ENCODE data around the gene NATD1. TPM values are rescaled to one million over a fixed set of nuclear protein-coding genes. Genes with fewer than 3 reads are reported as not detected.

NATD1 gene
- total and polyA plus RNA-seq, 2 of the 8 experiments (the other 6 are each of a cell fraction or from before 2014, with no cell fraction given), result 5.4 to 8.4 TPM

DNA sequence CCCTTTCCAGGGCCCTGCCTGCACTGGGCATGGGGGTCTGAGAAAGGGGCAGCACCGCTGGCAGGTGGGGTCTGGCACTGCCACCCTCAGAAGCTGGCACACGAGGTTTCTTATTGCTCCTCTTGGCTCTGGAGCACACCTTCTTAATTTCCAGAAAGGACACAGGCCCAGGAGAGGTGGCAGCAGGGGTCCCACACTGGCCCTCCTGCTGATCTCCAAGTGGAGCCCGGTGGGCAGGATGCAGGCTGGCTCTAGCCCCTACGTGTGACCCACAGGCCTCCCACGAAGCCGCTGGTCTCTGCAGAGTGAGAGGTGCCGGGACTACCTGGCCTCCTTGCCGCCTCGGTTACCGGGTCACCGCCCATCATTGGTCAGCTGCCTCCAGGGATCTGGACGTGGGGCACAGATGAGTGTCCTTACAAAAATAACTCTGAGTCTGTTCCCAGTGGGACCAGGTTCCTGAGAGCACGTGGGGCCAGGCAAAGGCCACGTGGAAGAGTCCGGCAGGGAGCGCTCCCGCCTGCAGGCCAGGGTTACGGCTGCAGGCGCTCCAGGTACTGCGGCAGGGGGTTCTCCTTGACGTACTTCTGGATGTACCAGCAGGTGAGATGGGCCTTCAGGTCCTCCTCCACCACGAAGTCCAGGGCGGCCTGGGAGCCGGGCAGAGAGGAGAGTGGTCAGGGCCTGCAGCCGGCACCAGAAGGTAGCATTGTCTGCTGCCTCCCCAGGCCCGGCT is 10.3 kb downstream of the NATD1 start:
- Histone ChIP-seq H2AFZ (ENCODE audit: low read length) (no peak overlapping the region), H3K4me1 (replicated peaks in 1 of 4; ENCODE audit: control insufficient read depth in 3 of 4, insufficient read depth in 4 of 4, low read length in 3 of 4) (peaks cover 3 to 18% (median 13%) of the 10 kb centered on the region in 4 experiments), H2BK5ac (ENCODE audit: low read depth, low read length) (no peak overlapping the region), H3K18ac (ENCODE audit: extremely low read depth, low read length) (no peak overlapping the region), H3K23ac (ENCODE audit: insufficient read length) (no peak overlapping the region), H3K14ac (ENCODE audit: insufficient read length) (no peak overlapping the region), H3K27ac (ENCODE audit: low read depth, low read length) (no peak overlapping the region), H3K9ac (replicated peaks in 1 of 4; ENCODE audit: extremely low read depth in 1 of 4, low read depth in 3 of 4, low read length in 3 of 4) (no peak overlapping the region), H3K36me3 (ENCODE audit: control insufficient read depth in 2 of 4, insufficient read depth in 4 of 4, low read length in 3 of 4) (no peaks in the 10 kb centered on the region), H2BK20ac (ENCODE audit: low read length) (no peak overlapping the region), H3K79me1 (ENCODE audit: low read depth, low read length) (peaks cover 5% of the 10 kb centered on the region), H2BK120ac (replicated peaks; ENCODE audit: low read depth, low read length) (no peak overlapping the region), H3K23me2 (ENCODE audit: low read depth, low read length) (no peaks in the 10 kb centered on the region; the same call in 1 of the 2 replicates), H3K27me3 (replicated peaks in 1 of 4; ENCODE audit: control insufficient read depth in 3 of 4, extremely low read depth in 1 of 4, insufficient read depth in 3 of 4, low read length in 3 of 4) (no peaks in the 10 kb centered on the region), H4K5ac (ENCODE audit: insufficient read length, low read depth, low read length) (no peak overlapping the region), H2BK15ac (ENCODE audit: low read length) (no peak overlapping the region), H4K20me1 (replicated peaks in 1 of 2; ENCODE audit: control insufficient read depth in 1 of 2, insufficient read depth in 2 of 2, low read length in 2 of 2) (peaks cover 0 to 4% of the 10 kb centered on the region in 2 experiments), H3K9me3 (ENCODE audit: insufficient read depth in 2 of 2, low read depth in 1 of 2, low read length in 1 of 2) (no peaks in the 10 kb centered on the region), H3K79me2 (ENCODE audit: control insufficient read depth in 1 of 2, insufficient read depth in 2 of 2, low read length in 2 of 2) (no peaks in the 10 kb centered on the region), H3K56ac (replicated peaks; ENCODE audit: insufficient read length, low read depth, low read length) (no peak overlapping the region), H3K4me2 (ENCODE audit: insufficient read depth in 1 of 2, low read depth in 2 of 2, low read length in 2 of 2) (no peak overlapping the region), H3K4me3 (ENCODE audit: extremely low read depth in 1 of 4, insufficient read depth in 2 of 4, low read depth in 3 of 4, low read length in 4 of 4) (no peak overlapping the region), H2BK12ac (ENCODE audit: low read depth, low read length) (no peak overlapping the region), H4K91ac (replicated peaks; ENCODE audit: insufficient read length, low read length) (no peak overlapping the region), H3K4ac (replicated peaks; ENCODE audit: insufficient read length, low read depth, low read length) (no peak overlapping the region), H2AK5ac (ENCODE audit: low read depth, low read length) (no peak overlapping the region), H4K8ac (ENCODE audit: extremely low read depth, insufficient read depth, low read length) (no peak overlapping the region)
- FAIRE-seq (no peak), DNase-seq (ENCODE audit: low read depth in 1 of 2, low spot score in 2 of 2) (no peak)
- ChIA-PET POLR2A (ENCODE audit: partially characterized antibody) (no interaction called here), CTCF (ENCODE audit: partially characterized antibody) (interaction anchor here (1.0 to 1.2 kb wide), 2 partner anchors 17 to 114 kb away, joined by 3 to 4 read pairs; no protein-coding TSS in a partner anchor)
- WGBS, 2 experiments (ENCODE audit: extremely low coverage in 1 of 2, insufficient coverage in 1 of 2, insufficient read length in 1 of 2, insufficient replicate concordance in 2 of 2, low coverage in 1 of 2, low lambda C conversion rate in 2 of 2, missing lambda C conversion rate in 1 of 2), result 89% methylated on average over 26 of the region's 26 CpGs; no CpG with 5 or more reads in 1 of the 2 experiments
- TF ChIP-seq TAF1 (IDR thresholded peaks at IDR 0.05; ENCODE audit: low read depth, low read length) (no peak), SIX5 (IDR thresholded peaks at IDR 0.05; ENCODE audit: low read depth, low read length) (no peak), CEBPB (IDR thresholded peaks at IDR 0.05; ENCODE audit: low read depth, low read length) (no peak), KDM5A (IDR thresholded peaks at IDR 0.05; ENCODE audit: low read length) (no peak), RBBP5 (IDR thresholded peaks at IDR 0.05; ENCODE audit: borderline replicate concordance, low read depth, low read length) (no peak), SP2 (IDR thresholded peaks at IDR 0.05; ENCODE audit: low read length) (no peak), BACH1 (IDR thresholded peaks at IDR 0.05; ENCODE audit: low read length) (no peak), CHD2 (IDR thresholded peaks at IDR 0.05; ENCODE audit: low read length) (no peak), CREB1 (IDR thresholded peaks at IDR 0.05) (no peak), POLR2AphosphoS5 (IDR thresholded peaks at IDR 0.05; ENCODE audit: low read depth, low read length) (no peak), CTBP2 (IDR thresholded peaks at IDR 0.05; ENCODE audit: borderline replicate concordance, insufficient read depth, insufficient read length, low read length) (no peak), JUND (IDR thresholded peaks at IDR 0.05; ENCODE audit: low read length) (no peak), CHD1 (IDR thresholded peaks at IDR 0.05; ENCODE audit: low read depth, low read length) (no peak)
- TF ChIP-seq, protein P1, sequence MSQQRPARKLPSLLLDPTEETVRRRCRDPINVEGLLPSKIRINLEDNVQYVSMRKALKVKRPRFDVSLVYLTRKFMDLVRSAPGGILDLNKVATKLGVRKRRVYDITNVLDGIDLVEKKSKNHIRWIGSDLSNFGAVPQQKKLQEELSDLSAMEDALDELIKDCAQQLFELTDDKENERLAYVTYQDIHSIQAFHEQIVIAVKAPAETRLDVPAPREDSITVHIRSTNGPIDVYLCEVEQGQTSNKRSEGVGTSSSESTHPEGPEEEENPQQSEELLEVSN (IDR thresholded peaks at IDR 0.05), result no peak
